Testis (tissue), 3 donors: ENCODE data around the gene TEAD1. TPM values are rescaled to one million over a fixed set of nuclear protein-coding genes. Genes with fewer than 3 reads are reported as not detected.

ENCODE experiments used
- DNase-seq: peaks from one replicate; pipeline ENCODE4 v3.0.0-alpha.2; 2019
- H3K27ac ChIP-seq, 2 donors: fragments of 200-600 bp; sonication (generic); one replicate each; pipeline ENCODE4 v1.5.1; 2019
- H3K27me3 ChIP-seq: fragments of 200-600 bp; sonication (generic); one replicate; pipeline ENCODE4 v1.5.1; 2019
- H3K36me3 ChIP-seq: fragments of 200-600 bp; sonication (generic); one replicate; pipeline ENCODE4 v1.5.1; 2017; ENCODE audit warnings: low read depth; ENCODE audit errors: missing control alignments
- H3K4me1 ChIP-seq: fragments of 200-600 bp; sonication (generic); one replicate; pipeline ENCODE4 v1.5.1; 2019
- H3K4me3 ChIP-seq, 2 donors: fragments of 200-600 bp; sonication (generic); one replicate each; pipeline ENCODE4 v1.5.1; 2017 to 2019
- H3K9me3 ChIP-seq: fragments of 200-600 bp; sonication (generic); one replicate; pipeline ENCODE4 v1.5.1; 2017
- CTCF ChIP-seq, 3 experiments: fragments of 450-650 bp in 2 of 3; fragments of 200-600 bp in 1 of 3; sonication (generic) in 1 of 3; IDR thresholded peaks; one replicate each; pipeline ENCODE4 v1.5.1; 2016 to 2019; ENCODE audit warnings: antibody characterized with exemption in 3 of 3, mild to moderate bottlenecking in 2 of 3, moderate library complexity in 1 of 3
- POLR2A ChIP-seq: fragments of 450-650 bp; IDR thresholded peaks from one replicate; pipeline ENCODE4 v1.6.1; 2017; ENCODE audit warnings: antibody characterized with exemption, mild to moderate bottlenecking, moderate library complexity
- WGBS, 2 donors: methylation state at CpG; one replicate each; pipeline ENCODE4 v1.1.5; 2018; 5-methylcytosine and 5-hydroxymethylcytosine counted together
- intact Hi-C: fragments of 100-400 bp; cut with DNase I; formaldehyde crosslinking; loops from one replicate; pipeline ENCODE4 v1.15.1; 2023; ENCODE audit warnings: low total_unique reads
- polyA plus RNA-seq: library from polyadenylated mRNA; stranded (reverse); fragments of 350-450 nt; fragmentation: Illumina TruSeq; extraction: RNeasy Lipid Tissue Mini Kit (QIAGEN cat#74804); gene quantifications from one replicate; pipeline ENCODE4 v1.2.3, GENCODE V29; 2014; ENCODE audit warnings: low read depth, low replicate concordance; ENCODE audit not compliant: insufficient read depth
- total RNA-seq, 2 donors: library from RNA; depleted of rRNA; stranded (reverse); fragments of >200 nt; gene quantifications; one replicate each; pipeline ENCODE4 v1.2.3, GENCODE V29; 2016

Gene TEAD1
- total and polyA plus RNA-seq, 3 donors from 2014 or later: 24.6 to 78.1 (median 63.5) TPM

DNA sequence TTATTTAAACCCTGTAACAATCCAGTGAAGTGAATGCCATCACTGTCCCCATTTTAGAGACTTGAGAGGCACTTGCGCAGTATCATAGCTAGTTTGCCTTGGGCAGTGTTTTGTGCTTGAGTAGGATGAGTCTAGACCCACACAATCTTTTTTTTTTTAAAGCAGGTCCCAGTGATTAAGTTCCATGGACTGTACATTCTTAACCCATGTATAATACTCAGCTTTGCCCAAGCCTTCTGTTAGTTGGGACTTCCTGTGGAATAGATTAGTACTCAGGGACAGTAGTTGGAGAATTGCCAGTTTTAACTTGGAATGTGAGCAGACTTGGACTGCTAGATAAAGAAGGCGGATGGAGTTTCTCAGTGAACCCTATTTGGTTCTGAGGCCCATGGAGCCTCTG is 226.3 kb downstream of the TEAD1 start:
- Histone ChIP-seq H3K9me3 (no peaks in the 10 kb centered on the region), H3K4me3 (no peak overlapping the region), H3K4me1 (no peaks in the 10 kb centered on the region), H3K27ac (no peak overlapping the region), H3K36me3 (no peaks in the 10 kb centered on the region), H3K27me3 (no peaks in the 10 kb centered on the region)
- TF ChIP-seq POLR2A (no peak), CTCF (IDR thresholded peaks at IDR 0.05) (no peak)
- 75 to 83% methylated on average over 2 of the region's 2 CpGs for WGBS, 2 donors
- no peak for DNase-seq
- intact Hi-C loops: no loop called here

GRCh38 chr11:12901272-12901671 is 227.1 kb downstream of the TEAD1 start:
- DNase-seq: no peak
- Histone ChIP-seq H3K27me3 (no peaks in the 10 kb centered on the region), H3K4me1 (no peaks in the 10 kb centered on the region), H3K9me3 (no peaks in the 10 kb centered on the region), H3K27ac (no peak overlapping the region), H3K36me3 (no peaks in the 10 kb centered on the region), H3K4me3 (no peak overlapping the region)
- 96 to 100% methylated on average over 1 of the region's 1 CpG for WGBS, 2 donors
- TF ChIP-seq CTCF (IDR thresholded peaks at IDR 0.05): no peak
- no peak for TF ChIP-seq POLR2A
- intact Hi-C loops: no loop called here

DNA sequence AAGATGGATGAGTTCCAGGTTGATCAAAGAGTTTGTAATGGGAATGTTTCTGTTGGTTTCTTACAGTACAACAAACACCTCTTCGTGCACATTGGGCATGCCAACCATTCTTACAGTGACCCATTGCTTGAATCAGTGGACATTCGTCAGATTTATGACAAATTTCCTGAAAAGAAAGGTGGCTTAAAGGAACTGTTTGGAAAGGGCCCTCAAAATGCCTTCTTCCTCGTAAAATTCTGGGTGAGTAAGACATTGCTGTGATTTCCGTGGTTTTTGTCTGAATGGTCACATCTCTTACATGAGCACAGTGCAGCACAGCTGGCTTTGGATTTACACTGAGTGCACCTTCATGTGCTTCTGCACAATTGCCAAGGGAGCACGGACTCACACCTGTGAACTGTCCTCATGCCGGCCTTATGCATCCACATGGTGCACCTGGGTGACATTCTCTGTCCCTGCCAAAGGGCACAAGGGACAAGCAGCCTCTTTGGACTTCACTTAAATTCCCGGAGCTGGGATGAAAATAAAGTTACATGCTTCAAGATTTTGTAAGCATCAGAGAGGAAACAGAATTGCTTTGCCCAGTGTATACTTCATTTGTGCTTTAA is 227.8 kb downstream of the TEAD1 start:
- Histone ChIP-seq H3K4me1 (no peaks in the 10 kb centered on the region), H3K9me3 (no peaks in the 10 kb centered on the region), H3K36me3 (no peaks in the 10 kb centered on the region), H3K27me3 (no peaks in the 10 kb centered on the region), H3K4me3 (no peak overlapping the region), H3K27ac (no peak overlapping the region)
- intact Hi-C loops: no loop called here
- TF ChIP-seq CTCF (IDR thresholded peaks at IDR 0.05) (no peak), POLR2A (no peak)
- DNase-seq: no peak
- WGBS, 2 donors: 91 to 94% methylated on average over 7 of the region's 7 CpGs

DNA sequence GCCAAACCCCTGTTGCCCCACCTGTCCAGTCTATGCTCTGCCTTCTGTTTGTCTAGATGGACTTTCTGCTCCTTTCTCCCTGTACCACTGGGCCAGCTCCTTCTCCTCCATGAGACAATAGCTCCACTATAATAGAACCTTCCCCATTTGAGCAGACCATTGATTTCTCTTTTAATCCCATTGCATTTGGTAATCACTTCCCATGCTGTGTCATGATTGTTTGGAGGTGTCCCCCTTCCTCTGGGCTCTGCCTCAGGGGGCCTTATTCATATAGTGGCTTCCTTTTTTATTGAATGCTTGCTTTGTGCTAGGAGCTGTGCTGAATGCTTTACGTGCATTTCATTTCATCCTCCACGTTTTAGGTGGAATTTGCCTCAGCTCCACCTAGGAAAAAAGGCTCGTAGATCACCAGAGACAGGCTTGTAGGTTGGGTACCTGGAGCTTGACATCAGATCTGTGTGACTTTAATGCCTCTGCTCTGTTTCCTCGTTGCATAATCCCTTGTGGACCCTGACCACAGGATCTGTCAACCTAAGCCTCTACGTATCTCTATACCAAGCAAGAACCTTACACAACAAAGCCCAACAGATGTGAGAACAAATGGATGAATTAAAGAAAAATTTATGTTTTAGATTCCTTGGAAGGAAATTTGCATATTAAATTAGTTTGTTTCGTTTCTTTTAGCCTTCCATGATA is 228.7 kb downstream of the TEAD1 start:
- 89 to 94% methylated on average over 6 of the region's 6 CpGs for WGBS, 2 donors
- Histone ChIP-seq H3K27me3 (no peaks in the 10 kb centered on the region), H3K9me3 (no peaks in the 10 kb centered on the region), H3K4me3 (no peak overlapping the region), H3K27ac (no peak overlapping the region), H3K36me3 (no peaks in the 10 kb centered on the region), H3K4me1 (no peaks in the 10 kb centered on the region)
- TF ChIP-seq POLR2A: no peak
- TF ChIP-seq CTCF (IDR thresholded peaks at IDR 0.05): no peak
- no peak for DNase-seq
- intact Hi-C loops: no loop called here

DNA sequence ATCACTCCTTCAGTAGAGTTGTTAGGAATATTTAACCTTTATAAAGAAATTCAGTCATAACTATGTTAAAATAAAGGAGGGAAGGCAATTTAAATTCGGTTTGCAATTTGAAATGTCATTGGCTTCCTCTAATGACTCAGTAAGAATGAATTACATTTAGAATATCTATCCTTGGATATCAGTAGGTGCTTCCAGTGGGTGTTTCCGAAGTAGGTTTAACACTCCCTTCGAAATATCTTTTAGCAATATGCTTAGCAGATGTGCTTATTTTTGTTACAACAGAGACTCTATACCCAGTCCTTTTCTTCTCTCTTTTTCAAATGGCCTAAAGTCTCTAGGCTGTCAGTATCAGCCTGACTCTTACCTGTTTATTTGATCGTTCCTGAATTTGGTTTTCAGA is 231.2 kb downstream of the TEAD1 start:
- intact Hi-C loops: no loop called here

More for the DNA sequence above, 231.2 kb downstream of the TEAD1 start:
- 86 to 91% methylated on average over 4 of the region's 4 CpGs for WGBS, 2 donors
- Histone ChIP-seq H3K4me1 (no peaks in the 10 kb centered on the region), H3K4me3 (no peak overlapping the region), H3K27me3 (no peaks in the 10 kb centered on the region), H3K36me3 (no peaks in the 10 kb centered on the region), H3K9me3 (no peaks in the 10 kb centered on the region), H3K27ac (no peak overlapping the region)
- no peak for DNase-seq
- TF ChIP-seq POLR2A (no peak), CTCF (IDR thresholded peaks at IDR 0.05) (no peak)
